HepG2 (cell line): ENCODE results near the gene TMEM120A. TPM values are rescaled to one million over a fixed set of nuclear protein-coding genes. Genes with fewer than 3 reads are reported as not detected.
A peak's percentile ranks its signal among the peaks of the same experiment; 100 is the strongest.

Experiments
- AGO2 ChIP-seq: fragments of 200-400 bp; formaldehyde crosslinking; optimal IDR thresholded peaks from 2 replicates; pipeline ENCODE3; 2017; ENCODE audit warnings: mild to moderate bottlenecking, low read depth, low read length, moderate library complexity
- ASH2L ChIP-seq: fragments of 300-600, 200-600 bp; sonication (generic); IDR thresholded peaks from 2 replicates; pipeline ENCODE4 v1.7.0; 2017; ENCODE audit warnings: low read depth, mild to moderate bottlenecking, moderate library complexity, mixed read lengths, low read length; ENCODE audit not compliant: insufficient read length
- FOXK2 ChIP-seq: fragments of 450-650 bp; IDR thresholded peaks from 2 replicates; pipeline ENCODE4 v1.6.1; 2016
- KMT2B ChIP-seq: IDR thresholded peaks from 2 replicates; pipeline ENCODE4 v1.6.1; 2016; ENCODE audit warnings: missing genetic modification reagents, missing compliant biosample characterization
- MBNL3 ChIP-seq: fragments of 250-450 bp; sonication (Bioruptor Pico); conservative IDR thresholded peaks from 2 replicates; pipeline ENCODE4 v1.8.0; 2022; ENCODE audit warnings: mild to moderate bottlenecking, inconsistent platforms
- POLR2A ChIP-seq, 2 experiments: IDR thresholded peaks; 2 replicates each; pipeline ENCODE4 v1.6.1; 2011; ENCODE audit warnings: low read depth in 2 of 2, low read length in 2 of 2, mild to moderate bottlenecking in 1 of 2, moderate library complexity in 1 of 2; ENCODE audit not compliant: insufficient read depth in 1 of 2
- SMC3 ChIP-seq: IDR thresholded peaks from 2 replicates; pipeline ENCODE4 v1.6.1; 2011; ENCODE audit warnings: low read length, improper control_type of control experiment
- SRSF9 ChIP-seq: fragments of 200-400 bp; formaldehyde crosslinking; IDR thresholded peaks from 2 replicates; pipeline ENCODE4 v1.6.1; 2018; ENCODE audit warnings: borderline replicate concordance, mild to moderate bottlenecking, low read depth, low read length; ENCODE audit not compliant: insufficient read depth, poor library complexity, severe bottlenecking
- THAP11 ChIP-seq: IDR thresholded peaks from 2 replicates; pipeline ENCODE4 v1.6.1; 2016; ENCODE audit warnings: missing biosample characterization, missing genetic modification reagents
- ZBTB8A ChIP-seq: sonication (generic); formaldehyde crosslinking; IDR thresholded peaks from 2 replicates; pipeline ENCODE4 v1.4.0; 2020; ENCODE audit warnings: mild to moderate bottlenecking, low read depth, missing genetic modification reagents, borderline replicate concordance
- ZMYM2 ChIP-seq: sonication (generic); formaldehyde crosslinking; IDR thresholded peaks from 2 replicates; pipeline ENCODE4 v1.8.0; 2022; ENCODE audit warnings: mild to moderate bottlenecking, missing genetic modification reagents
- ZNF598 ChIP-seq: sonication (generic); formaldehyde crosslinking; IDR thresholded peaks from 2 replicates; pipeline ENCODE4 v1.5.1; 2020; ENCODE audit warnings: mild to moderate bottlenecking, missing genetic modification reagents, borderline replicate concordance
- ZNF615 ChIP-seq: sonication (generic); formaldehyde crosslinking; IDR thresholded peaks from 2 replicates; pipeline ENCODE4 v1.5.0; 2020; ENCODE audit warnings: mild to moderate bottlenecking, missing genetic modification reagents, borderline replicate concordance
- ZNF687 ChIP-seq: sonication (generic); formaldehyde crosslinking; IDR thresholded peaks from 2 replicates; pipeline ENCODE4 v1.5.1; 2020; ENCODE audit warnings: mild to moderate bottlenecking, missing genetic modification reagents, moderate library complexity
- ZNF740 ChIP-seq: sonication (generic); formaldehyde crosslinking; IDR thresholded peaks from 2 replicates; pipeline ENCODE4 v1.4.0; 2020; ENCODE audit warnings: missing genetic modification reagents
- polyA plus RNA-seq, 8 experiments: library from polyadenylated mRNA; depleted of rRNA in 3 of 8; stranded (reverse) in 7 of 8; unstranded in 1 of 8; fragments of >200 nt; fragmentation: Illumina TruSeq in 4 of 8; extraction: Trizol in 4 of 8; gene quantifications; 2 replicates each; pipeline versions ENCODE4 v1.2.1 to v1.2.3, GENCODE V29; 2011 to 2016; ENCODE audit warnings: low read depth in 4 of 8, missing spikeins in 1 of 8, mixed read lengths in 1 of 8; ENCODE audit not compliant: insufficient read depth in 1 of 8
- total RNA-seq, 5 experiments: library from RNA; depleted of rRNA; stranded (reverse); fragments of >200 nt; fragmentation: Illumina TruSeq; extraction: Trizol; gene quantifications; 2 replicates each; pipeline ENCODE4 v1.2.3, GENCODE V29; 2016; ENCODE audit warnings: low read depth in 1 of 5
- TF ChIP-seq, protein P1 (sequence below): sonication (generic); formaldehyde crosslinking; IDR thresholded peaks from 2 replicates; pipeline ENCODE4 v1.5.1; 2020; ENCODE audit warnings: missing genetic modification reagents, mild to moderate bottlenecking, borderline replicate concordance
- TF ChIP-seq, protein P2 (sequence below): sonication (generic); formaldehyde crosslinking; IDR thresholded peaks from 2 replicates; pipeline ENCODE4 v1.5.0; 2020; ENCODE audit warnings: missing genetic modification reagents

The TMEM120A gene
- total and polyA plus RNA-seq, 2 of the 13 experiments (the other 11 are each of a cell fraction or from before 2014, with no cell fraction given), result 40.3 to 102 TPM

DNA sequence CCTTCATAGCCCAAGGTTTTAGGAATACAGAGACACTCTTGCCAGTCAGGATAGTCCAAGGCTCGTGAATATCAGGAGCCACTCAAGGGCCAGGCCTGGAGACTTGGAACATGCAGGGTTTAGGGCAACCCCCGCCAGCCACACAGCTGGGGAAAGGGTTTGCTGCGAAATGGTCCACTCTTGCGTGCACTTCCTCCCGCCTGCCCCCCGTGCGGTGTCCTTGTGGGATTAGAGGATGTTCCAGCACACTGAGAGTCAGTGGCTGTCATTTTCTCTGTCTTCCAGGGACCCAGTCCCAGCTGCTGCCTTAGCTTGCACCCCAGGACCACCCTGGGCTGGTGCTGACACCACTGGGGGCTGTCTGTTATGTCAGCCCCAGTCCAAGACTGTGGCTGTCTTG, 41.0 kb downstream of the TMEM120A start (continued):
- TF ChIP-seq ZNF687 (CRISPR knock-in tag) (peak; percentile 36), POLR2A (IDR thresholded peaks at IDR 0.05; ENCODE audit: insufficient read depth in 1 of 2, low read depth in 2 of 2, low read length in 2 of 2) (0 out of 4 replicates have a peak, but pooled peaks of 1 of the 2 experiments have one; percentile 36), AGO2 (peak; percentile 56), ZBTB8A (no peak), THAP11 (CRISPR knock-in tag) (no peak), SMC3 (no peak), ZNF598 (CRISPR knock-in tag) (no peak), ZNF740 (no peak), ZNF615 (CRISPR knock-in tag) (no peak), ASH2L (no peak), ZMYM2 (CRISPR knock-in tag) (no peak), FOXK2 (no peak), KMT2B (CRISPR knock-in tag) (no peak), MBNL3 (no peak), SRSF9 (no peak)
- TF ChIP-seq, protein P1, sequence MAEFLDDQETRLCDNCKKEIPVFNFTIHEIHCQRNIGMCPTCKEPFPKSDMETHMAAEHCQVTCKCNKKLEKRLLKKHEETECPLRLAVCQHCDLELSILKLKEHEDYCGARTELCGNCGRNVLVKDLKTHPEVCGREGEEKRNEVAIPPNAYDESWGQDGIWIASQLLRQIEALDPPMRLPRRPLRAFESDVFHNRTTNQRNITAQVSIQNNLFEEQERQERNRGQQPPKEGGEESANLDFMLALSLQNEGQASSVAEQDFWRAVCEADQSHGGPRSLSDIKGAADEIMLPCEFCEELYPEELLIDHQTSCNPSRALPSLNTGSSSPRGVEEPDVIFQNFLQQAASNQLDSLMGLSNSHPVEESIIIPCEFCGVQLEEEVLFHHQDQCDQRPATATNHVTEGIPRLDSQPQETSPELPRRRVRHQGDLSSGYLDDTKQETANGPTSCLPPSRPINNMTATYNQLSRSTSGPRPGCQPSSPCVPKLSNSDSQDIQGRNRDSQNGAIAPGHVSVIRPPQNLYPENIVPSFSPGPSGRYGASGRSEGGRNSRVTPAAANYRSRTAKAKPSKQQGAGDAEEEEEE (CRISPR knock-in tag), result no peak
- TF ChIP-seq, protein P2, sequence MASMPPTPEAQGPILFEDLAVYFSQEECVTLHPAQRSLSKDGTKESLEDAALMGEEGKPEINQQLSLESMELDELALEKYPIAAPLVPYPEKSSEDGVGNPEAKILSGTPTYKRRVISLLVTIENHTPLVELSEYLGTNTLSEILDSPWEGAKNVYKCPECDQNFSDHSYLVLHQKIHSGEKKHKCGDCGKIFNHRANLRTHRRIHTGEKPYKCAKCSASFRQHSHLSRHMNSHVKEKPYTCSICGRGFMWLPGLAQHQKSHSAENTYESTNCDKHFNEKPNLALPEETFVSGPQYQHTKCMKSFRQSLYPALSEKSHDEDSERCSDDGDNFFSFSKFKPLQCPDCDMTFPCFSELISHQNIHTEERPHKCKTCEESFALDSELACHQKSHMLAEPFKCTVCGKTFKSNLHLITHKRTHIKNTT, result no peak
